ENCODE measurements around the gene ANKRD26. TPM values are rescaled to one million over a fixed set of nuclear protein-coding genes. Genes with fewer than 3 reads are reported as not detected.

ANKRD26 gene
- total and polyA plus RNA-seq, 4 donors, result 1.1 to 23.5 (median 3.9) TPM

- no peak for TF ChIP-seq CTCF (IDR thresholded peaks at IDR 0.05; ENCODE audit: control extremely low read depth, extremely low read depth)
- Histone ChIP-seq H3K9ac (ENCODE audit: insufficient read depth in 1 of 2, low read length in 2 of 2) (no peak overlapping the region), H3K4me3 (no peak overlapping the region), H3K9me3 (ENCODE audit: control insufficient read depth in 4 of 4, insufficient read depth in 3 of 4, low read length in 3 of 4) (no peaks in the 10 kb centered on the region), H3K27ac (ENCODE audit: low read depth in 1 of 2, low read length in 1 of 2) (no peak overlapping the region), H3K36me3 (ENCODE audit: control insufficient read depth in 4 of 4, insufficient read depth in 4 of 4, low read length in 4 of 4) (peaks cover 0 to 1% (median 0%) of the 10 kb centered on the region in 4 donors), H3K4me1 (ENCODE audit: control insufficient read depth in 5 of 5, insufficient read depth in 5 of 5, low read length in 5 of 5) (no peaks in the 10 kb centered on the region), H3K27me3 (ENCODE audit: control insufficient read depth in 3 of 3, insufficient read depth in 3 of 3, low read length in 2 of 3) (no peaks in the 10 kb centered on the region)
- ATAC-seq (ENCODE audit: insufficient read depth, low FRiP score), result no peak
- WGBS, 2 donors, result 85 to 93% methylated on average over 6 of the region's 6 CpGs
- DNase-seq, result no peak
Observed at GRCh38 chr10:26959841-26960240, 140.5 kb downstream of the ANKRD26 start.

Small RNAs within 50 kb of the gene (small RNA-seq; reads per million reads assigned to genes)
- gene RNU6-490P (ENCODE audit: low replicate concordance), result not detected

Other genes with a start within 250 kb of the ANKRD26 start
- 10 to 100 TPM; 49.1 to 70.2 TPM for gene ABI1, start 239.5 kb downstream of the ANKRD26 start, total RNA-seq
- gene ABI1, start 239.5 kb downstream of the ANKRD26 start, polyA plus RNA-seq, result 10 to 100 TPM; 25.1 to 41.6 TPM
- gene YME1L1, start 53.9 kb upstream of the ANKRD26 start, total RNA-seq, result 100 to 1,000 TPM in 1 of 2 donors, 10 to 100 TPM in 1; 79.6 to 153 TPM
- 10 to 100 TPM; 23.3 to 60.0 TPM for gene YME1L1, start 53.9 kb upstream of the ANKRD26 start, polyA plus RNA-seq
- 10 to 100 TPM in 1 of 2 donors, 1 to 10 TPM in 1; 7.6 to 12.2 TPM for gene MASTL, start 54.9 kb upstream of the ANKRD26 start, total RNA-seq
- 1 to 10 TPM; 4.5 to 5.0 TPM for gene MASTL, start 54.9 kb upstream of the ANKRD26 start, polyA plus RNA-seq
- gene ACBD5, start 140.3 kb upstream of the ANKRD26 start, total RNA-seq, result 10 to 100 TPM; 20.7 to 25.3 TPM
- 10 to 100 TPM; 10.4 to 13.8 TPM for gene ACBD5, start 140.3 kb upstream of the ANKRD26 start, polyA plus RNA-seq